ENCODE data around the gene TMEM134. TPM values are rescaled to one million over a fixed set of nuclear protein-coding genes. Genes with fewer than 3 reads are reported as not detected.

Gene TMEM134
- total and polyA plus RNA-seq, 9 of the 15 experiments (the other 6 are each of a cell fraction or from before 2014, with no cell fraction given): 0.63 to 48.4 (median 10.7) TPM

- no TSS peak for BruUV-seq (replicated peaks)
- no peaks in the 10 kb centered on the region for H4K20me1 ChIP-seq (replicated peaks; ENCODE audit: control insufficient read depth, insufficient read depth, low read length)
- no peaks in the 10 kb centered on the region for H3K27me3 ChIP-seq (ENCODE audit: control insufficient read depth in 2 of 2, insufficient read depth in 2 of 2, low read length in 2 of 2)
- no peaks in the 10 kb centered on the region for H3K9me3 ChIP-seq (replicated peaks; ENCODE audit: control insufficient read depth, insufficient read depth, low read depth, low read length)
- in situ Hi-C loops (cut with MboI) (no loop called here), intact Hi-C loops (cut with micrococcal nuclease) (no loop called here)
- no peak overlapping the region for H2AFZ ChIP-seq (ENCODE audit: low read depth, low read length)
- peaks cover 23 to 69% of the 10 kb centered on the region in 2 experiments for H3K4me1 ChIP-seq (replicated peaks in 1 of 2; ENCODE audit: control insufficient read depth in 2 of 2, insufficient read depth in 2 of 2, low read length in 2 of 2)
- peaks cover 6% of the 10 kb centered on the region for H3K9me1 ChIP-seq (ENCODE audit: control insufficient read depth, insufficient read depth, low read length)
- FAIRE-seq (no peak), ATAC-seq (no peak), DNase-seq (ENCODE audit: extremely low read depth in 1 of 4, low spot score in 3 of 4) (no peak)
- 96% methylated on average over 17 of the region's 22 CpGs for WGBS (ENCODE audit: insufficient coverage, low coverage, missing lambda C conversion rate)
- CTCF ChIA-PET (ENCODE audit: low intra/inter-chr PET ratio): no interaction called here
- POLR2A ChIA-PET: interaction anchor here (0.6 to 1.1 kb wide), 2 partner anchors 9 to 44 kb away, joined by 3 read pairs; no protein-coding TSS in a partner anchor
- H3K79me2 ChIP-seq (ENCODE audit: control insufficient read depth, insufficient read depth, low read length): peaks cover 25% of the 10 kb centered on the region
- TF ChIP-seq, protein P1, sequence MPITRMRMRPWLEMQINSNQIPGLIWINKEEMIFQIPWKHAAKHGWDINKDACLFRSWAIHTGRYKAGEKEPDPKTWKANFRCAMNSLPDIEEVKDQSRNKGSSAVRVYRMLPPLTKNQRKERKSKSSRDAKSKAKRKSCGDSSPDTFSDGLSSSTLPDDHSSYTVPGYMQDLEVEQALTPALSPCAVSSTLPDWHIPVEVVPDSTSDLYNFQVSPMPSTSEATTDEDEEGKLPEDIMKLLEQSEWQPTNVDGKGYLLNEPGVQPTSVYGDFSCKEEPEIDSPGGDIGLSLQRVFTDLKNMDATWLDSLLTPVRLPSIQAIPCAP (CRISPR knock-in tag; IDR thresholded peaks at IDR 0.05; ENCODE audit: borderline replicate concordance): no peak
- TF ChIP-seq KLF1 (tag; IDR thresholded peaks at IDR 0.05): no peak
- TF ChIP-seq POLR2G (IDR thresholded peaks at IDR 0.05; ENCODE audit: low read depth, low read length): peak; percentile 61; the same call in 1 of the 2 replicates
- peak overlapping the region in 1 of 2 experiments; percentile 54; a peak in 1 of 4 replicates for H3K9ac ChIP-seq (ENCODE audit: insufficient read depth in 1 of 2, low read depth in 2 of 2, low read length in 2 of 2)
- H3K4me2 ChIP-seq (ENCODE audit: insufficient read depth, low read length): no peak overlapping the region
- peaks cover 77% of the 10 kb centered on the region; the same call in 2 of the 3 replicates for H3K36me3 ChIP-seq (ENCODE audit: control insufficient read depth, insufficient read depth, low read length)
- no peak overlapping the region for H3K27ac ChIP-seq (ENCODE audit: extremely low read depth, low read depth, low read length)
- H3K4me3 ChIP-seq: no peak overlapping the region
Measured at GRCh38 chr11:67432655-67433349, 36.2 kb downstream of the TMEM134 start.

All from K562 (cell line).